HepG2 (cell line): Measurements from ENCODE around the gene HEPACAM. TPM values are rescaled to one million over a fixed set of nuclear protein-coding genes. Genes with fewer than 3 reads are reported as not detected.
A peak's percentile ranks its signal among the peaks of the same experiment; 100 is the strongest.

Experiments
- ATF6 ChIP-seq: sonication (generic); formaldehyde crosslinking; conservative IDR thresholded peaks from 2 replicates; pipeline ENCODE4 v1.4.0; 2020; ENCODE audit warnings: missing genetic modification reagents
- HIVEP1 ChIP-seq: sonication (generic); formaldehyde crosslinking; IDR thresholded peaks from 2 replicates; pipeline ENCODE4 v1.4.0; 2020; ENCODE audit warnings: mild to moderate bottlenecking, missing genetic modification reagents
- HMGA1 ChIP-seq: sonication (generic); formaldehyde crosslinking; conservative IDR thresholded peaks from 2 replicates; pipeline ENCODE4 v1.4.0; 2020; ENCODE audit warnings: missing genetic modification reagents
- JDP2 ChIP-seq: sonication (generic); formaldehyde crosslinking; IDR thresholded peaks from 2 replicates; pipeline ENCODE4 v1.8.1; 2022; ENCODE audit warnings: missing genetic modification reagents, borderline replicate concordance
- KDM2A ChIP-seq: sonication (generic); formaldehyde crosslinking; IDR thresholded peaks from 2 replicates; pipeline ENCODE4 v1.4.0; 2020; ENCODE audit warnings: low read depth, missing genetic modification reagents, borderline replicate concordance
- KLF11 ChIP-seq: IDR thresholded peaks from 2 replicates; pipeline ENCODE4 v1.6.1; 2016; ENCODE audit warnings: missing compliant biosample characterization
- KLF6 ChIP-seq: IDR thresholded peaks from 2 replicates; pipeline ENCODE4 v1.8.0; 2016; ENCODE audit warnings: missing biosample characterization, missing genetic modification reagents
- POLR2AphosphoS5 ChIP-seq: IDR thresholded peaks from 2 replicates; pipeline ENCODE4 v1.6.1; 2012; ENCODE audit warnings: low read depth, low read length
- RBFOX2 ChIP-seq: fragments of 200-400 bp; formaldehyde crosslinking; IDR thresholded peaks from 2 replicates; pipeline ENCODE4 v1.6.1; 2017; ENCODE audit warnings: low read depth, mild to moderate bottlenecking, low read length
- REPIN1 ChIP-seq: sonication (generic); formaldehyde crosslinking; IDR thresholded peaks from 2 replicates; pipeline ENCODE4 v1.8.0; 2022; ENCODE audit warnings: missing genetic modification reagents, low read depth, mild to moderate bottlenecking, borderline replicate concordance
- SMC3 ChIP-seq: IDR thresholded peaks from 2 replicates; pipeline ENCODE4 v1.6.1; 2011; ENCODE audit warnings: low read length, improper control_type of control experiment
- SNAPC2 ChIP-seq: sonication (generic); formaldehyde crosslinking; IDR thresholded peaks from 2 replicates; pipeline ENCODE4 v1.8.1; 2022; ENCODE audit warnings: mild to moderate bottlenecking, missing genetic modification reagents
- STAG1 ChIP-seq: sonication (generic); formaldehyde crosslinking; IDR thresholded peaks from 2 replicates; pipeline ENCODE4 v1.4.0; 2020; ENCODE audit warnings: missing genetic modification reagents
- ZMYM4 ChIP-seq: sonication (generic); formaldehyde crosslinking; IDR thresholded peaks from 2 replicates; pipeline ENCODE4 v1.8.1; 2023; ENCODE audit warnings: mild to moderate bottlenecking, missing genetic modification reagents
- ZNF143 ChIP-seq: sonication (generic); formaldehyde crosslinking; IDR thresholded peaks from 2 replicates; pipeline ENCODE4 v1.4.0; 2020; ENCODE audit warnings: missing genetic modification reagents
- ZNF331 ChIP-seq: sonication (generic); formaldehyde crosslinking; IDR thresholded peaks from 2 replicates; pipeline ENCODE4 v1.4.0; 2020; ENCODE audit warnings: missing genetic modification reagents
- ZNF672 ChIP-seq: sonication (generic); formaldehyde crosslinking; IDR thresholded peaks from 2 replicates; pipeline ENCODE4 v1.8.1; 2022; ENCODE audit warnings: missing genetic modification reagents
- ZNF841 ChIP-seq: sonication (generic); formaldehyde crosslinking; IDR thresholded peaks from 2 replicates; pipeline ENCODE4 v1.8.1; 2023; ENCODE audit warnings: missing genetic modification reagents, borderline replicate concordance
- polyA plus RNA-seq, 8 experiments: library from polyadenylated mRNA; depleted of rRNA in 3 of 8; stranded (reverse) in 7 of 8; unstranded in 1 of 8; fragments of >200 nt; fragmentation: Illumina TruSeq in 4 of 8; extraction: Trizol in 4 of 8; gene quantifications; 2 replicates each; pipeline versions ENCODE4 v1.2.1 to v1.2.3, GENCODE V29; 2011 to 2016; ENCODE audit warnings: low read depth in 4 of 8, missing spikeins in 1 of 8, mixed read lengths in 1 of 8; ENCODE audit not compliant: insufficient read depth in 1 of 8
- total RNA-seq, 5 experiments: library from RNA; depleted of rRNA; stranded (reverse); fragments of >200 nt; fragmentation: Illumina TruSeq; extraction: Trizol; gene quantifications; 2 replicates each; pipeline ENCODE4 v1.2.3, GENCODE V29; 2016; ENCODE audit warnings: low read depth in 1 of 5
- TF ChIP-seq, protein P1 (sequence below): sonication (generic); formaldehyde crosslinking; IDR thresholded peaks from 2 replicates; pipeline ENCODE4 v1.4.0; 2020; ENCODE audit warnings: missing genetic modification reagents
- TF ChIP-seq, protein P2 (sequence below): sonication (generic); formaldehyde crosslinking; IDR thresholded peaks from 2 replicates; pipeline ENCODE4 v1.4.0; 2020; ENCODE audit warnings: missing genetic modification reagents, mild to moderate bottlenecking, borderline replicate concordance

HEPACAM gene
- total and polyA plus RNA-seq, 2 of the 13 experiments (the other 11 are each of a cell fraction or from before 2014, with no cell fraction given): 66.9 to 121 TPM

DNA sequence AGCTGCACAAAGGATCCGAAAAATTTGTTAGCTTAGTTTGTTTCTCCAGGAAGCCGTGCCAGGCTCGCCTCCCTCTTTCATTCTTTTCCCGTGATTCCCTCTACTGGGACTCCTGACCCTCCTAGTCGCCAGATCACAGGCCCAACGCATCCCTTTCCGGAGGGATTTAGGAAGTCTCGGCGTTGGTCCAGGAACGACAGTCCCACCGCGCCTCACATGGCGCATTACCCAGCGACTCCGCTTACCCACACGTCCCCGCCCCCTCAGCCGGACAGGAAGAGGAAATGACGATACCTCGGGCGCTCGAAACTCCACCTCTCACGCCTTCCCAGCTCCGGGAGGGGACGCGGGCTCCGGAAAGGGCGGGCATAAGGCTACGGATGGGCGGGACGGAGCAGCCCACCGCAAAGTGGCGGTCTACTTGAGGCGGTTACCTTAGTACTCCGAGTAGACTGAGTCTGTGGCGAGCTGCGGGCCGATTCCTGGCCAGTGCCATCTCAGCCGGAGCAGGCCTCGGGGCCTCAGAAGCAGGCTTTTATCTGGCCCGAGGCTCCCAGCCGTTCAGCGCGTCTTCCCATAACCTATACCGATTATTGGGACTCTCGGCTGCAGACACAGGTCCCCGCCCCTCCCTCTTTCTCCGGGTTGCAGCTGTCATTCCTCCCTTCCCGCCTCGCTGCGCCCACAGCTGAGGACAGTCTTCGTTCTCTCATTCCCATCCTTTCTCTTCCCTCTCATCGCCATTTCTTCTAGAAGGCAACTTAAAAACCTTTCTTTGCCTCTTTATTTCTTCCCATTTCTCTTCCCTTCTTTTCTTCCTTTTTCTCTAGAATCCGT, 18.1 kb upstream of the HEPACAM start, which contains the start of gene CCDC15 (continued):
- TF ChIP-seq ATF6 (no peak), HIVEP1 (CRISPR knock-in tag) (0 out of 2 replicates have a peak, but pooled peaks have one; percentile 45), ZNF672 (CRISPR knock-in tag) (no peak), POLR2AphosphoS5 (peak; percentile 95), ZNF331 (CRISPR knock-in tag) (peak; percentile 11; the same call in 1 of the 2 replicates), HMGA1 (no peak), SMC3 (no peak), SNAPC2 (CRISPR knock-in tag) (no peak), STAG1 (CRISPR knock-in tag) (peak; percentile 33; the same call in 1 of the 2 replicates), ZMYM4 (peak; percentile 90), KLF11 (0 out of 2 replicates have a peak, but pooled peaks have one; percentile 21), REPIN1 (peak; percentile 51; the same call in 1 of the 2 replicates), RBFOX2 (peak; percentile 69), JDP2 (CRISPR knock-in tag) (no peak), ZNF841 (CRISPR knock-in tag) (0 out of 2 replicates have a peak, but pooled peaks have one; percentile 13), KDM2A (CRISPR knock-in tag) (peak; percentile 63; the same call in 1 of the 2 replicates), ZNF143 (CRISPR knock-in tag) (peak; percentile 80), KLF6 (CRISPR knock-in tag) (0 out of 2 replicates have a peak, but pooled peaks have one; percentile 35)
- TF ChIP-seq, protein P1, sequence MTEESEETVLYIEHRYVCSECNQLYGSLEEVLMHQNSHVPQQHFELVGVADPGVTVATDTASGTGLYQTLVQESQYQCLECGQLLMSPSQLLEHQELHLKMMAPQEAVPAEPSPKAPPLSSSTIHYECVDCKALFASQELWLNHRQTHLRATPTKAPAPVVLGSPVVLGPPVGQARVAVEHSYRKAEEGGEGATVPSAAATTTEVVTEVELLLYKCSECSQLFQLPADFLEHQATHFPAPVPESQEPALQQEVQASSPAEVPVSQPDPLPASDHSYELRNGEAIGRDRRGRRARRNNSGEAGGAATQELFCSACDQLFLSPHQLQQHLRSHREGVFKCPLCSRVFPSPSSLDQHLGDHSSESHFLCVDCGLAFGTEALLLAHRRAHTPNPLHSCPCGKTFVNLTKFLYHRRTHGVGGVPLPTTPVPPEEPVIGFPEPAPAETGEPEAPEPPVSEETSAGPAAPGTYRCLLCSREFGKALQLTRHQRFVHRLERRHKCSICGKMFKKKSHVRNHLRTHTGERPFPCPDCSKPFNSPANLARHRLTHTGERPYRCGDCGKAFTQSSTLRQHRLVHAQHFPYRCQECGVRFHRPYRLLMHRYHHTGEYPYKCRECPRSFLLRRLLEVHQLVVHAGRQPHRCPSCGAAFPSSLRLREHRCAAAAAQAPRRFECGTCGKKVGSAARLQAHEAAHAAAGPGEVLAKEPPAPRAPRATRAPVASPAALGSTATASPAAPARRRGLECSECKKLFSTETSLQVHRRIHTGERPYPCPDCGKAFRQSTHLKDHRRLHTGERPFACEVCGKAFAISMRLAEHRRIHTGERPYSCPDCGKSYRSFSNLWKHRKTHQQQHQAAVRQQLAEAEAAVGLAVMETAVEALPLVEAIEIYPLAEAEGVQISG: peak; percentile 87
- TF ChIP-seq, protein P2, sequence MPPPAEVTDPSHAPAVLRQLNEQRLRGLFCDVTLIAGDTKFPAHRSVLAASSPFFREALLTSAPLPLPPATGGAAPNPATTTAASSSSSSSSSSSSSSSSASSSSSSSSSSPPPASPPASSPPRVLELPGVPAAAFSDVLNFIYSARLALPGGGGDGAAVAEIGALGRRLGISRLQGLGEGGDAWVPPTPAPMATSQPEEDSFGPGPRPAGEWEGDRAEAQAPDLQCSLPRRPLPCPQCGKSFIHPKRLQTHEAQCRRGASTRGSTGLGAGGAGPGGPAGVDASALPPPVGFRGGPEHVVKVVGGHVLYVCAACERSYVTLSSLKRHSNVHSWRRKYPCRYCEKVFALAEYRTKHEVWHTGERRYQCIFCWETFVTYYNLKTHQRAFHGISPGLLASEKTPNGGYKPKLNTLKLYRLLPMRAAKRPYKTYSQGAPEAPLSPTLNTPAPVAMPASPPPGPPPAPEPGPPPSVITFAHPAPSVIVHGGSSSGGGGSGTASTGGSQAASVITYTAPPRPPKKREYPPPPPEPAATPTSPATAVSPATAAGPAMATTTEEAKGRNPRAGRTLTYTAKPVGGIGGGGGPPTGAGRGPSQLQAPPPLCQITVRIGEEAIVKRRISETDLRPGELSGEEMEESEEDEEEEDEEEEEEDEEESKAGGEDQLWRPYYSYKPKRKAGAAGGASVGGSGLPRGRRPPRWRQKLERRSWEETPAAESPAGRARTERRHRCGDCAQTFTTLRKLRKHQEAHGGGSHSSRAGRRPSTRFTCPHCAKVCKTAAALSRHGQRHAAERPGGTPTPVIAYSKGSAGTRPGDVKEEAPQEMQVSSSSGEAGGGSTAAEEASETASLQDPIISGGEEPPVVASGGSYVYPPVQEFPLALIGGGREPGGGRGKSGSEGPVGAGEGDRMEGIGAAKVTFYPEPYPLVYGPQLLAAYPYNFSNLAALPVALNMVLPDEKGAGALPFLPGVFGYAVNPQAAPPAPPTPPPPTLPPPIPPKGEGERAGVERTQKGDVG (CRISPR knock-in tag): no peak
